Fibroblast of villous mesenchyme (primary cell): Measurements from ENCODE around the gene MINDY3. TPM values are rescaled to one million over a fixed set of nuclear protein-coding genes. Genes with fewer than 3 reads are reported as not detected.
A peak's percentile ranks its signal among the peaks of the same experiment; 100 is the strongest.

Source experiments
- DNase-seq: peaks from one replicate; pipeline ENCODE4 v3.0.0-alpha.2; 2010; ENCODE audit warnings: low read depth
- H3K4me3 ChIP-seq: 2 replicates; pipeline ENCODE4 v1.5.1; 2011; ENCODE audit warnings: low read depth, mild to moderate bottlenecking, low read length
- CTCF ChIP-seq: IDR thresholded peaks from 2 replicates; pipeline ENCODE4 v1.5.1; 2012; ENCODE audit warnings: low read depth, mild to moderate bottlenecking, low read length; ENCODE audit not compliant: insufficient read depth
- total RNA-seq: library from RNA; depleted of rRNA; stranded (reverse); fragments of >200 nt; gene quantifications from 2 replicates; pipeline ENCODE4 v1.2.3, GENCODE V29; 2012

Gene MINDY3
- total RNA-seq, 1 donor, result 39.7 TPM

- no peak for DNase-seq
- no peak overlapping the region for H3K4me3 ChIP-seq
- TF ChIP-seq CTCF, result no peak
These were observed 58.7 kb downstream of the MINDY3 start for GRCh38 chr10:15801641-15802040.

GRCh38 chr10:15801147-15801546 lies 59.2 kb downstream of the MINDY3 start:
- DNase-seq, result no peak
- no peak for TF ChIP-seq CTCF
- H3K4me3 ChIP-seq, result no peak overlapping the region

GRCh38 chr10:15797346-15797745 lies 63.0 kb downstream of the MINDY3 start:
- H3K4me3 ChIP-seq, result no peak overlapping the region
- TF ChIP-seq CTCF, result no peak
- no peak for DNase-seq

GRCh38 chr10:15796762-15797161 lies 63.5 kb downstream of the MINDY3 start:
- H3K4me3 ChIP-seq, result no peak overlapping the region
- DNase-seq, result no peak
- TF ChIP-seq CTCF, result no peak

- TF ChIP-seq CTCF, result no peak
- DNase-seq, result peak; percentile 55
- no peak overlapping the region for H3K4me3 ChIP-seq
These were observed 64.1 kb downstream of the MINDY3 start for GRCh38 chr10:15796098-15796759.

GRCh38 chr10:15795036-15795792 lies 65.1 kb downstream of the MINDY3 start:
- DNase-seq, result peak; percentile 23
- TF ChIP-seq CTCF, result no peak
- no peak overlapping the region for H3K4me3 ChIP-seq
